ENCODE results near the gene MSLN.

Gene MSLN

DNA sequence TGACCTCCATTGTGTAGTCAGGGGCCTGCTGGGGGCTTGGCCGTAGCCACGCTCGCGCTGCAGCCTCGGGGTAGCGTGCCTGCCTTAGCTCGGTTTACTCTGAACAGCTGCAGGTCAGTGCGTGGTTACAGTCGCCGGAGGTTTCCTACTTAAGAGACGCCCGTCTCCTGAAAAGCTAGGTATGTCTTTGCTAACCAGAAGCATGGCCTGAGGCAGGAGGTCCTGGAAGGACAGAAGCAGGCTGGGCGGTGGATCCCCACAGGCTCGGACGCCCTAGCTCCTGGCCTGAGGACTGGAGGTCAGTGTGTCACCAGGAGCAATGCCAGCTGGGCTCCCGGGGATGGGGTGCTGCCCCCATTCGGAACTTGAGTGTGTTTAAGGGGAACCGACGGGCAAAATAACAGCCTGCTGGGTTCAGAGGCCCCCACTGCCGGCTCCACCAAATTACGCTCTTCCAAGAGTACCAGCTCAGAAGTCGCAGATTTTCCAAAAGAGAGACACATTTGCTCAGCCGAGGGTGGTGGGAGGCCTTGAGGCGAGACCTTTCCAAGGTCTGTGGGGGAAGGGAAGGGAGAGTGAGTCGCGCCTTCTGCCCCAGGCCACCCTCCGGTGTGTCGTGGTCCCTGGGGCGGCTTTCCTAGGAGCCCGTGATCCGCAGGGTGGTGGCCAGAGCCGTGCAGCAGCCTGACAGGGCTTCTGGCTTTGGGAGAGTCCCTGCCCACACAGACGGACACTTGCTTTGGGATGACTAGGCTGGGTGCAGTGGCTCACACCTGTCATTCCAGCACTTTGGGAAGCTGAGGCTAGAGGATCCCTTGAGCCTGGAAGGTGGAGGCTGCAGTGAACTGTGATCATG is 43.9 kb downstream of the MSLN start:
- H3K4me1 ChIP-seq (ENCODE audit: control insufficient read depth in 2 of 2, insufficient read depth in 2 of 2, low read length in 2 of 2) = peaks cover 0 to 6% of the 10 kb centered on the region in 2 donors
- H3K9me3 ChIP-seq (ENCODE audit: control insufficient read depth in 2 of 2, low read length in 2 of 2) = no peaks in the 10 kb centered on the region
- peaks cover 27 to 30% of the 10 kb centered on the region in 2 donors for H3K27me3 ChIP-seq (ENCODE audit: control insufficient read depth in 2 of 2, insufficient read depth in 2 of 2, low read length in 2 of 2)
- no peak overlapping the region for H3K27ac ChIP-seq (ENCODE audit: low read depth in 2 of 2, low read length in 2 of 2)
- no peak overlapping the region for H3K9ac ChIP-seq (ENCODE audit: low read depth in 1 of 2, low read length in 2 of 2)
- H3K4me3 ChIP-seq (ENCODE audit: low read length in 2 of 2) = no peak overlapping the region
- H3K36me3 ChIP-seq (ENCODE audit: control insufficient read depth in 2 of 2, insufficient read depth in 2 of 2, low read length in 2 of 2) = no peaks in the 10 kb centered on the region

DNA sequence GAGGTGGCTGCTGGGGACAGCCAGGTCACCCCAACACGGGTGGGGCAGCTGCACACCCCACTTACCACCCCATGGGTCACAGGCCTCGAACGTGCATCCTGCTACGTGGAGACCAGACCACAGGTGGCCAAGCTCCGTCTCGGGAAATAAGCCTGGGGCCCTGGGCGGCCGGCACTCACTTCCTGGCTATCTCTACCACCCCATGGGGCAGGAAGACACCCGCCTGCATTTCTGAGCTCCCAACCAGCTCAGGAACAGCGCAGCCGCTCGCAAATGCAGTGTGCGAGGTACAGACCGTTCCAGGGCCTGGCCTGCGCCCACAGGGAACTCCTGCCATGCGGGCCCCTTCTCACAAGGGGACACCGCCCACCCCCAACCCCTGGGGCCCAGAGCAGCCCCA is 44.9 kb downstream of the MSLN start:
- Histone ChIP-seq H3K4me3 (ENCODE audit: low read length in 2 of 2) (no peak overlapping the region), H3K27me3 (ENCODE audit: control insufficient read depth in 2 of 2, insufficient read depth in 2 of 2, low read length in 2 of 2) (peaks cover 23 to 27% of the 10 kb centered on the region in 2 donors), H3K36me3 (ENCODE audit: control insufficient read depth in 2 of 2, insufficient read depth in 2 of 2, low read length in 2 of 2) (no peaks in the 10 kb centered on the region), H3K27ac (ENCODE audit: low read depth in 2 of 2, low read length in 2 of 2) (no peak overlapping the region), H3K9ac (ENCODE audit: low read depth in 1 of 2, low read length in 2 of 2) (no peak overlapping the region), H3K9me3 (ENCODE audit: control insufficient read depth in 2 of 2, low read length in 2 of 2) (no peaks in the 10 kb centered on the region), H3K4me1 (ENCODE audit: control insufficient read depth in 2 of 2, insufficient read depth in 2 of 2, low read length in 2 of 2) (peaks cover 0 to 6% of the 10 kb centered on the region in 2 donors)

DNA sequence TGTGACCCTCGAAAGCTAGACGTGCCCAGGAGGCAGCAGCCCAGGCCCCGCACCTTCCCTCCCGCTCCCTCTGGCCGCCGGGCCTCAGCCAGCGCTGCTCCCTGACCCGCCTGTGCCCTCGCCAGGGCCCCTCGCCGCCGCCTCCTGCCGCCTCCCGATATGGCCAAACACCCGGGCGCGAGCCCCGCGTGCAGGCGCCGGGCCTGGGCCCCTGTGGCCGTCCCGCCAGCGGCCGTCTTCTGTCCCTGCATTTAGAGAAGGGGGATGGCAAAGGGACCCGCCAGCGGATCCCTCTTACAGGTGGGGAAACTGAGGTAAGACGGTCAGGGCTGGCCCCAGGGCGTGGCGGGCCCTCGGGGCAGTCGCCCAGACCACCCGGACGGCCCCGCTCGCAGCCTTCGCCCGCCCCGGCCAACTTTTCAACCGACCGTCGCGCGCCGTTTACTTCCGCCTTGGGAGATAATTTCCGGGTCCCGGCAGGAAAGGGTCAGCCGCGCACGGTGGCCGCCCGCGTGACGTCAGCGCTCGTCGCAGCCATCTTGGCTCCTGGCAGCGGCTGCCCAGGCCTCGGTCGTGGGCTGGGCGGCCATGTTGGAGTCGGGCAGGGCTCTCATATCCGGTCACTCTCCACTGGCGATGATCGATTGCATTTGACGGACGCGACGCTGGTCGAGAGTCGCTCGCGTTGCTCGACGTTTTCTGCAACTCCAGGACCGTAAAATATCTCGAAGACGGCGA is 47.0 kb downstream of the MSLN start:
- Histone ChIP-seq H3K27ac (ENCODE audit: low read depth in 2 of 2, low read length in 2 of 2) (peak overlapping the region; percentile 85 to 88), H3K4me3 (ENCODE audit: low read length in 2 of 2) (peak overlapping the region; percentile 86 to 87), H3K9me3 (ENCODE audit: control insufficient read depth in 2 of 2, low read length in 2 of 2) (no peaks in the 10 kb centered on the region), H3K4me1 (ENCODE audit: control insufficient read depth in 2 of 2, insufficient read depth in 2 of 2, low read length in 2 of 2) (peaks cover 0 to 6% of the 10 kb centered on the region in 2 donors), H3K36me3 (ENCODE audit: control insufficient read depth in 2 of 2, insufficient read depth in 2 of 2, low read length in 2 of 2) (no peaks in the 10 kb centered on the region), H3K9ac (ENCODE audit: low read depth in 1 of 2, low read length in 2 of 2) (peak overlapping the region; percentile 83 to 97), H3K27me3 (ENCODE audit: control insufficient read depth in 2 of 2, insufficient read depth in 2 of 2, low read length in 2 of 2) (peaks cover 5 to 10% of the 10 kb centered on the region in 2 donors)

DNA sequence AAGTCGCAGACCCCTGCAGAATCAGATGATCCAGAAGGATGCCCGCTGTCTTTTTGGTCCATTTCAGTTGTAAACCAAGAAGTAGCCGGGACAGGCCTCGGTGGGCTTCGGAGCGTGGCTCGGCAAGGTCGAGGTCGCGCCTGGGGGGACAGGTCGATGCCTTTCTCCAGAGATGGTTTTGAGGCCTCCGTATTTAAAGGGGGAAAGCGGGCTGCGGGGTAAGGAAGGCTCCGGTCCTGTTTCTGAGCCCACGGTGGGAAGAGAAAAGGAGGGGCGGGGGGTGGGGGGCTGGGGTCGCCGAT is 47.5 kb downstream of the MSLN start:
- Histone ChIP-seq H3K27ac (ENCODE audit: low read depth in 2 of 2, low read length in 2 of 2) (peak overlapping the region in 1 of 2 donors; percentile 88), H3K36me3 (ENCODE audit: control insufficient read depth in 2 of 2, insufficient read depth in 2 of 2, low read length in 2 of 2) (no peaks in the 10 kb centered on the region), H3K9ac (ENCODE audit: low read depth in 1 of 2, low read length in 2 of 2) (peak overlapping the region in 1 of 2 donors; percentile 60), H3K9me3 (ENCODE audit: control insufficient read depth in 2 of 2, low read length in 2 of 2) (no peaks in the 10 kb centered on the region), H3K4me3 (ENCODE audit: low read length in 2 of 2) (peak overlapping the region; percentile 86 to 87), H3K27me3 (ENCODE audit: control insufficient read depth in 2 of 2, insufficient read depth in 2 of 2, low read length in 2 of 2) (peaks cover 0 to 6% of the 10 kb centered on the region in 2 donors), H3K4me1 (ENCODE audit: control insufficient read depth in 2 of 2, insufficient read depth in 2 of 2, low read length in 2 of 2) (peaks cover 0 to 6% of the 10 kb centered on the region in 2 donors)

DNA sequence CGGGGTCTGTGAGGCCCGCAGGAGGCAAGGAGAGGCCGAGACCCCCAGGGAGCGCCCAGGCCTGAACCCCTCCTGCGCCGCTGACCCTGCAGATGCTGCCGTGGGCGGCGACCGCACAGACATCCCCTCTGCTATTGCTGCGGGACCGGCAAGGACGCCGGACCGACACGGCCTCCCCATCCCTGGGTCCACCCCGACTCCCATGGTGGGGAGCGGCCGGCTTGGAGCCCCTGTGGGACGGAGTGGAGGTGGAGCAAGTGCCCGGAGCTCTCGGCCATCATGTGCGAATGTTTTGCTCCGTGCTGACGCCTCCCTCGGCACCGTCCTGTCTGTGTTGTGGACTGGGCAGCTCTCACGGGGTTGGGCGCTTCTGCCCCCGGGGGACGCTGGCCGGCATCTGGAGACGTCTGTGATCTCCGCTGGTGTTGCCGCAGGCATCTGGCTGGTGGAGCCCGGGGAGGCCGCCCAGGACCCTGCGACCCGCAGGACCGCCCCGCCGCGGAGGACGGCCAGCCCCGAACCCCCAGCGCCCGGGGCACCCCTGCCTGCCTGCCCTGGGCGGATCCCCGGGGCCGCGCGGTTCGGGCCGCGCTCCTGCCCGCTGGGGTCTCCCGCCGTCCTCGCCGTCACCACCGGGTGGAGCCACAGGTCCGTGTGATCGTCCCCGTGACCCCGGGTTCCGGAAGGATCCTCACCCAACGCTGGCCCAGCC is 52.8 kb downstream of the MSLN start:
- Histone ChIP-seq H3K27ac (ENCODE audit: low read depth in 2 of 2, low read length in 2 of 2) (no peak overlapping the region), H3K4me3 (ENCODE audit: low read length in 2 of 2) (no peak overlapping the region), H3K36me3 (ENCODE audit: control insufficient read depth in 2 of 2, insufficient read depth in 2 of 2, low read length in 2 of 2) (no peaks in the 10 kb centered on the region), H3K27me3 (ENCODE audit: control insufficient read depth in 2 of 2, insufficient read depth in 2 of 2, low read length in 2 of 2) (peaks cover 4 to 7% of the 10 kb centered on the region in 2 donors), H3K4me1 (ENCODE audit: control insufficient read depth in 2 of 2, insufficient read depth in 2 of 2, low read length in 2 of 2) (peaks cover 2% of the 10 kb centered on the region in 2 donors), H3K9ac (ENCODE audit: low read depth in 1 of 2, low read length in 2 of 2) (no peak overlapping the region), H3K9me3 (ENCODE audit: control insufficient read depth in 2 of 2, low read length in 2 of 2) (no peaks in the 10 kb centered on the region)

DNA sequence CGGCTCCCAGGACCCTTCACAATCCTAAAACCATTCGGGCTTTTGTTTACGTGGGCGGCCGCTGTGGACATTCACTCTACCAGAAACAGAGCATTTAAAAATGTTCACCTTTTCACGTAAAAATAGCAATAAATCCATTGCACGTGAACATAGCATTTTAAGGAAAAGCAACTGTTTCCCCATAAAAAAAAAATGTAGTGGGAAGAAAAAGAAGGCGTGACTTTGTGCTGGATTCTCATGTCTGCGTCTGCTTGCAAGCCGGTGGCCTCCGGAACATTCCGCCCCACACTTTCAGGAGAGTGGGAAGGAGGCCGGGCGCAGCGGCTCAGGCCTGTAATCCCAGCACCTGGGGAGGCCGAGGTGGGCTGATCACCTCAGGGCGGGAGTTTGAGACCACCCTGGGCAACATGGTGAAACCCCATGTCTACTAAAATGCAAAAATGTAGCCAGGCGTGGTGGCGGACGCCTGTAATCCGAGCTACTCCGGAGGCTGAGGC is 53.4 kb downstream of the MSLN start:
- Histone ChIP-seq H3K27me3 (ENCODE audit: control insufficient read depth in 2 of 2, insufficient read depth in 2 of 2, low read length in 2 of 2) (peaks cover 4 to 8% of the 10 kb centered on the region in 2 donors), H3K9me3 (ENCODE audit: control insufficient read depth in 2 of 2, low read length in 2 of 2) (peaks cover 0 to 3% of the 10 kb centered on the region in 2 donors), H3K4me1 (ENCODE audit: control insufficient read depth in 2 of 2, insufficient read depth in 2 of 2, low read length in 2 of 2) (peaks cover 0 to 2% of the 10 kb centered on the region in 2 donors), H3K4me3 (ENCODE audit: low read length in 2 of 2) (no peak overlapping the region), H3K36me3 (ENCODE audit: control insufficient read depth in 2 of 2, insufficient read depth in 2 of 2, low read length in 2 of 2) (no peaks in the 10 kb centered on the region), H3K9ac (ENCODE audit: low read depth in 1 of 2, low read length in 2 of 2) (no peak overlapping the region), H3K27ac (ENCODE audit: low read depth in 2 of 2, low read length in 2 of 2) (no peak overlapping the region)

DNA sequence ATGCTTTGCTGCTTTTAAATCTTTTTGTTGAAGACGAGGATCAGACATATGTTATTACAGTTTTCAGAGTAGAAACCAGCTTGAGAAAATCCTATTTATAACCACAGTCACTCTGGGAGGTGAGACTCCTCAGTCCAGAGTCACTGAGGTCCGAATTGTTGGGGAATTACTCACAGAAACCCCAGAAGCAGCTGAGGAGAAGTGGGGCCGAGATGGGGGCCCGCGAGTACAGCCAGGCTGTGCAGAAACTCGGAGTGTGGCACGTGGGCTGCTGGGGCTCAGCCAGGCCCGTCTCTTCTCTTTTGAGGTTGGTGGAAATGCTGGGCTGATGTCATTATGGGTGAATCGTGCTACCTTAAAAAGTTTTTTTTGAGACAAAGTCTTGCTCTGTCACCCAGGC is 54.4 kb downstream of the MSLN start:
- H3K4me3 ChIP-seq (ENCODE audit: low read length in 2 of 2) = no peak overlapping the region
- H3K9me3 ChIP-seq (ENCODE audit: control insufficient read depth in 2 of 2, low read length in 2 of 2) = peaks cover 0 to 3% of the 10 kb centered on the region in 2 donors
- H3K27ac ChIP-seq (ENCODE audit: low read depth in 2 of 2, low read length in 2 of 2) = no peak overlapping the region
- peaks cover 4 to 8% of the 10 kb centered on the region in 2 donors for H3K27me3 ChIP-seq (ENCODE audit: control insufficient read depth in 2 of 2, insufficient read depth in 2 of 2, low read length in 2 of 2)
- H3K4me1 ChIP-seq (ENCODE audit: control insufficient read depth in 2 of 2, insufficient read depth in 2 of 2, low read length in 2 of 2) = peaks cover 0 to 2% of the 10 kb centered on the region in 2 donors
- H3K9ac ChIP-seq (ENCODE audit: low read depth in 1 of 2, low read length in 2 of 2) = no peak overlapping the region
- H3K36me3 ChIP-seq (ENCODE audit: control insufficient read depth in 2 of 2, insufficient read depth in 2 of 2, low read length in 2 of 2) = no peaks in the 10 kb centered on the region

DNA sequence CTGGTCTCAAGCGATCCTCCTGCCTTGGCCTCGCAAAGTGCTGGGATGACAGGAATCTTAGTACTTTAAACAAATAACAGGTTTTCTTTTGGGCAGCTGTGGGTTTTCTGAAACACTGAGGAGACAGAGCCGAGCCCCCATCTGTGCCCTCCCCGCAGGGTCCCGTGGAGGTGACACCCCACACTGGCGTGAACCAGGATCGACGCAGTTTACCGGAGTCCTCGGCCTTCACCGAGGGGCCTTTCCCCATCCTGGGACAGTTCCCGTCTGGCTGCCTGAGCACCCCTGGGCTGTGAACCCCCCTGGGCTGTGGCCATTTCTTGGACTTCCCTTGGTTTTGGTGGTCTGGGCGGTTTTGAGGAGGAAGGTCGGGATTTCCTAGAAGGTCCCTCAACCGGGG is 55.3 kb downstream of the MSLN start:
- H3K27ac ChIP-seq (ENCODE audit: low read depth in 2 of 2, low read length in 2 of 2) = no peak overlapping the region
- peaks cover 0 to 2% of the 10 kb centered on the region in 2 donors for H3K4me1 ChIP-seq (ENCODE audit: control insufficient read depth in 2 of 2, insufficient read depth in 2 of 2, low read length in 2 of 2)
- H3K27me3 ChIP-seq (ENCODE audit: control insufficient read depth in 2 of 2, insufficient read depth in 2 of 2, low read length in 2 of 2) = peaks cover 4 to 8% of the 10 kb centered on the region in 2 donors
- peaks cover 0 to 3% of the 10 kb centered on the region in 2 donors for H3K9me3 ChIP-seq (ENCODE audit: control insufficient read depth in 2 of 2, low read length in 2 of 2)
- no peaks in the 10 kb centered on the region for H3K36me3 ChIP-seq (ENCODE audit: control insufficient read depth in 2 of 2, insufficient read depth in 2 of 2, low read length in 2 of 2)
- H3K9ac ChIP-seq (ENCODE audit: low read depth in 1 of 2, low read length in 2 of 2) = no peak overlapping the region
- no peak overlapping the region for H3K4me3 ChIP-seq (ENCODE audit: low read length in 2 of 2)

DNA sequence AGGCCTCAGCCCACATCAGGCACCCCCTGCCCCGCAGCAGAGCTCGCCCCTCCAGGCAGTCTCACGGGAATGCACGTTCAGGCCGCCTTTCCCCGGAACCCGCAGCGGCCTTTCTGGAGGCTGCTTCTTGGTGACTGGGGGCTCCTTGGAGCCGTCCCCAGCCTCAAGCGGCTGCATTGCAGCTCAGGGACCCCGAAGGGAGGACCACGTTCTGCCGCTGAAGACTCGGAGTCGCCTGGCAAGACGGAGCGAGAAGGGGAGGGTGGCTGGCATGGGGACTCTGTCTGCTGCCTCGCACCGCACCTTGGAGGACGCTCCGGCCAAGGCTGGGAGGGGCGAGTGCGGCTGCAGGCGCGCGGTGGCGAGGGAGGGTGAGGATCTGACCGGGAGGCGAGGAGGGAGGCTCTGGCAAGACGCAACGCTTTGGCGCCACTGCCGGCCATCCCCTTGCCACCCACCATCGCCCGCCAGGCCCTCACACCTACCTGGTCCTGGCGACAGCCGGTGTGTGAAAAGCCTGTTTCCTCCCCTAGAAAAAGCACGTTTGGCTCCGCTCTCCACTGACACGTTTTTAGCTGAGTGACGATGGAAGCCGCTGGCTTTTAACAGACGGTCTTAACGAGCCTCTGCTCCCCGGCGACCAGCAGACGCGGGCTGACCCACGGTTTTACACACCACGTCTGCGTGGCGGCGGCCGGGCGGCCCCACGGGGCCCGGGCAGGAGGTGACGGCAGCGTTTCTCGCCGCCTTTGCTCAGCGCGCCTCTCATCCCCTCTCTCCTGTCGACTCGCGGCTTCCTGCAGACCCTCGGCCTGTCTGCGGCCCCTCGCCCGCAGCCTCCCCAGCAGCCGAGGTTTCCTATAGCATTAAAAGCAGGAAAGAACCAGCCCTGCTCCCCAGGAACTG is 56.7 kb downstream of the MSLN start:
- H3K9ac ChIP-seq (ENCODE audit: low read depth in 1 of 2, low read length in 2 of 2) = no peak overlapping the region
- H3K9me3 ChIP-seq (ENCODE audit: control insufficient read depth in 2 of 2, low read length in 2 of 2) = peaks cover 0 to 3% of the 10 kb centered on the region in 2 donors
- peaks cover 4 to 8% of the 10 kb centered on the region in 2 donors for H3K27me3 ChIP-seq (ENCODE audit: control insufficient read depth in 2 of 2, insufficient read depth in 2 of 2, low read length in 2 of 2)
- H3K36me3 ChIP-seq (ENCODE audit: control insufficient read depth in 2 of 2, insufficient read depth in 2 of 2, low read length in 2 of 2) = no peaks in the 10 kb centered on the region
- no peak overlapping the region for H3K27ac ChIP-seq (ENCODE audit: low read depth in 2 of 2, low read length in 2 of 2)
- H3K4me3 ChIP-seq (ENCODE audit: low read length in 2 of 2) = no peak overlapping the region
- peaks cover 0 to 2% of the 10 kb centered on the region in 2 donors for H3K4me1 ChIP-seq (ENCODE audit: control insufficient read depth in 2 of 2, insufficient read depth in 2 of 2, low read length in 2 of 2)

All from mucosa of rectum (tissue), 2 donors.